ENCODE results near the gene STK10.

- TF ChIP-seq CTCF (IDR thresholded peaks at IDR 0.05) (no peak), POLR2A (IDR thresholded peaks at IDR 0.05) (no peak)
Measured at GRCh38 chr5:172133359-172134029, 54.5 kb downstream of the STK10 start.
